ENCODE measurements around the gene NDC80. TPM values are rescaled to one million over a fixed set of nuclear protein-coding genes. Genes with fewer than 3 reads are reported as not detected.

NDC80 gene
- total RNA-seq, 1 donor from 2014 or later = 35.1 TPM

- no peak for TF ChIP-seq CTCF (conservative IDR thresholded peaks at IDR 0.05; ENCODE audit: low read depth, low read length)
- no peak overlapping the region for H3K4me3 ChIP-seq (ENCODE audit: low read depth, low read length)
- DNase-seq (ENCODE audit: low read depth) = no peak
These were observed 15.5 kb upstream of the NDC80 start for GRCh38 chr18:2555895-2556294.

- no peak overlapping the region for H3K4me3 ChIP-seq (ENCODE audit: low read depth, low read length)
- no peak for TF ChIP-seq CTCF (conservative IDR thresholded peaks at IDR 0.05; ENCODE audit: low read depth, low read length)
- DNase-seq (ENCODE audit: low read depth) = no peak
These were observed 13.8 kb upstream of the NDC80 start for GRCh38 chr18:2557536-2557935.

- TF ChIP-seq CTCF (conservative IDR thresholded peaks at IDR 0.05; ENCODE audit: low read depth, low read length) = no peak
- no peak for DNase-seq (ENCODE audit: low read depth)
- no peak overlapping the region for H3K4me3 ChIP-seq (ENCODE audit: low read depth, low read length)
These were observed 12.1 kb upstream of the NDC80 start for GRCh38 chr18:2559249-2559648.

GRCh38 chr18:2564373-2564772, 7.0 kb upstream of the NDC80 start:
- DNase-seq (ENCODE audit: low read depth) = no peak
- no peak for TF ChIP-seq CTCF (conservative IDR thresholded peaks at IDR 0.05; ENCODE audit: low read depth, low read length)

DNA sequence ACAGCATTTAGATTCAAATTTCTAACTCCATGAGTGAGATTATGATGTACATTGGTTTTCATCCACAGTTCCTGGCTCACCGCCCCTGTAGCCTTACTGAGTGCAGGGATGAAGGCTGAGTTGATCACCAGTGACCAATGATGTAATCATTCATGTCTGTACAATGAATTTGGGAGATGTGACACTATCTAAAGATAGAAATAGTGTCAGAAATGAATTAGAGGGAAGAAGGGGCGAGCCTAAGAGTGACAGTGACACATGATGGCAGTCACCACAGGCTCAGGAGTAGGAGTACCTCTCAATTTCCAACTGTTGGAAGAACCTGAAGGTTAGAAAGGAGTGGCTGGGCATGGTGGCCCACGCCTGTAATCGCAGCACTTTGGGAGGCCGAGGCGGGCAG, 3.2 kb upstream of the NDC80 start:
- no peak for TF ChIP-seq CTCF (conservative IDR thresholded peaks at IDR 0.05; ENCODE audit: low read depth, low read length)
- no peak overlapping the region for H3K4me3 ChIP-seq (ENCODE audit: low read depth, low read length)

More at GRCh38 chr18:2564373-2564772, 7.0 kb upstream of the NDC80 start:
- H3K4me3 ChIP-seq (ENCODE audit: low read depth, low read length) = no peak overlapping the region

DNA sequence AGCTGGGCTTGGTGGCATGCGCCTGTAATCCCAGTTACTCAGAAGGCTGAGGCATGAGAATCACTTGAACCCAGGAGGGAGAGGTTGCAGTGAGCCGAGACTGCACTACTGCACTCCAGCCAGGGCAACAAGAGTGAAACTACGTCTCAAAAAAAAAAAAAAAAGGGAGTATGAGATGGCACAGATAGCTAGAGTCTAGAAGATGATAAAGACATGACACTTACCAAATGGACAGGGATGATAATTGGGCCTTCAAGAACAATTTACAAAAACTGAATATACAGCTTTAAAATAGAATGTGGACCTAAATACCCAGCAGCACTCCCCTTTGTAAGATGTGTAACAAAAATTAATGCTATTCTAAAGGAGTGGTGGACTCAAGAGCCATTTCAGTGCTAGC, 2.8 kb upstream of the NDC80 start:
- no peak for DNase-seq (ENCODE audit: low read depth)
- no peak overlapping the region for H3K4me3 ChIP-seq (ENCODE audit: low read depth, low read length)
- TF ChIP-seq CTCF (conservative IDR thresholded peaks at IDR 0.05; ENCODE audit: low read depth, low read length) = no peak

More for the DNA sequence above, 3.2 kb upstream of the NDC80 start:
- DNase-seq (ENCODE audit: low read depth) = no peak

DNA sequence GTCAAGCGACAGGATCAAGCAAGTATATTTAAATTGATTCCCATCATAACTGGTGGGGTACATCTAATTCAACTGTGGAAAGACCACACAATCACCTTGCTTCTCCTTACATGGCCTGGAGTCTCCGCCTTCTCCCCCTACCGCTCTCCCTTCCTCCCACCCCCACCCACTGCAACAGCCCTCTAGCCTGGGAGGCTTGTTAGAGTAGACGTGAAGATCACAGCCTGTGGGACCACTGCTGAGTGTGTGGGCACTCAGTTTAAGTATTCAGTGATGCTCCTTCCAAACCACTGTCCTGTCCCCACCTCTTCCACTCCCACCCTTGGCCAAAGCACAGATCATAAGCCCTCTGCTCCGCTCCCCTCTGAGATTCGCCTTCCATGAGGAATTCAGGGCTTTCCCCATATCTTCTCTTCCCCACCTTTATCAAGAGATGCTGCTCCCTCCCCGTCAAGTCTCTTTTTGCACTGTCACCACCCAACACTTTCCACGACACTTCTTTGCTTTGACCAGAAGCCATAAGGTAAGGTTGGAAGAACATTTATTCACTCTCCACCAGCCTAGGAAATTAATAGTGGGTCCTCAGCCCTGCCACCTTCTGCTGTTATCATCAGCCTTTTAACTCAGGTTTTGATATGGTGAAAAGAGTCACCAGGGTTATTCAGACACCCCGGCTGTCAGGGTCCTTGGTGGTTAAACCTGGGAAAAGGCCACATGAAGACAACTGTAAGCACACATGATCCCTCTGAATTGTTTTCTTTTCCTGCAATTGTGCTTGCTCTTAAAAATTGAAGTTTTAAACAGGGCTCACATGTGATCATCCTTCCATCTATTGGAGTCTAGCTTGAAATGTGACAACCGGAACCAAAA, 1.8 kb upstream of the NDC80 start:
- no peak for TF ChIP-seq CTCF (conservative IDR thresholded peaks at IDR 0.05; ENCODE audit: low read depth, low read length)
- H3K4me3 ChIP-seq (ENCODE audit: low read depth, low read length) = peak overlapping the region; percentile 80
- DNase-seq (ENCODE audit: low read depth) = no peak
